ENCODE results near the gene MED29.
A peak's percentile ranks its signal among the peaks of the same experiment; 100 is the strongest.

Gene MED29

DNA sequence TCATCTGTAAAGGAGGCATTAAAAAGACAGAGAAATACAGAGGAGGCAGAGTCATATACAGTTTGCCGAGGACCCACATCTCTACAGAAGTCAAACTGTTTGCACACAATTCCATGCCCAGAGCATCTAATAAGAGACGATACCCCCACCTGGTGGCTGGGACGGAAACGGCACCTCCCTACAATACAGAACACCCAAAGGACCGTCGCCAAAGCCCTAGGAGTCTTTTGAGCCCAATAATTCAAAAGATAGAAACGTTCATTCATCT lies 20.6 kb downstream of the MED29 start:
- peak; percentile 91 for DNase-seq
- ATAC-seq, result peak; percentile 51

DNA sequence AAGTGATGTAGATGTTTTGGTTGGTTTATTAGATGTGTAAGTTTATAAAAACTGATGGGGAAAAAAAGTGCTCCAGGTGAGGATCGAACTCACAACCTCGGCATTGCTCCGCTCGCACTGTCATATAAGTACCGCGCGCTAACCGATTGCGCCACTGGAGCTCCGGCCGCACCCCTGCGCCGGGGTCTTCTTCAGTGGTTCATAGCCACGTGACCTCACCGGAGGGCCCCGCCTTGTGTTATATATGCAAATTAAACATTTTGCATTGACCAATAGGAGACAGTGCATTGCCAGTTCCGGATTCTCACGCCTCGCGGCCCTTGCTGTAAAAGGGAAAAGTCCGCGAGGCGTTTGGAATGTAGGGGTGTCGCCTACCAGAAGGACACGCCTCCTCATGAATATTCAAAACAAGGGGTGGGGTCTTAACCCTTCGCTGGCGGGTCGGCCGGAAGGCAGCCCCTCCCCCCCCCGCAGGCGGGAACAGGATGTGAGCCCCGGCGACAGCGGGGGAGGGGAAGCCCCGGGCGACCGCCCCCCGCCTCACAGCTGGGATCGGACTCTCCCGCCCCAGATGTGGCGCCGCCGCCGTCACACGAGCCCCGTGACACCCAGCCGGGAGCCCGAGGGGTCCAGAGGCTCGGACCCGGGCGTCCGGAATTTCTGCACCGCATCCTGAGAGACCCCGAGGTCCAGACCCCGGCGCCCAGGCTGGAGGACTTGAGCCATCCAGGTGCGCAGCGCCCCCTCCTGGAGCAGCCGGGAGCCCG lies 21.1 kb downstream of the MED29 start, which contains the start of gene PLEKHG2:
TSS of gene PLEKHG2 (plus strand) at position 570 of the 767 bp plus-strand sequence. CDS start 1,418 bp downstream, outside the sequence.
- DNase-seq (peak; percentile 99), ATAC-seq (peak; percentile 76)

- no peak for DNase-seq
Observed at GRCh38 chr19:39412867-39413271, 21.7 kb downstream of the MED29 start.

DNA sequence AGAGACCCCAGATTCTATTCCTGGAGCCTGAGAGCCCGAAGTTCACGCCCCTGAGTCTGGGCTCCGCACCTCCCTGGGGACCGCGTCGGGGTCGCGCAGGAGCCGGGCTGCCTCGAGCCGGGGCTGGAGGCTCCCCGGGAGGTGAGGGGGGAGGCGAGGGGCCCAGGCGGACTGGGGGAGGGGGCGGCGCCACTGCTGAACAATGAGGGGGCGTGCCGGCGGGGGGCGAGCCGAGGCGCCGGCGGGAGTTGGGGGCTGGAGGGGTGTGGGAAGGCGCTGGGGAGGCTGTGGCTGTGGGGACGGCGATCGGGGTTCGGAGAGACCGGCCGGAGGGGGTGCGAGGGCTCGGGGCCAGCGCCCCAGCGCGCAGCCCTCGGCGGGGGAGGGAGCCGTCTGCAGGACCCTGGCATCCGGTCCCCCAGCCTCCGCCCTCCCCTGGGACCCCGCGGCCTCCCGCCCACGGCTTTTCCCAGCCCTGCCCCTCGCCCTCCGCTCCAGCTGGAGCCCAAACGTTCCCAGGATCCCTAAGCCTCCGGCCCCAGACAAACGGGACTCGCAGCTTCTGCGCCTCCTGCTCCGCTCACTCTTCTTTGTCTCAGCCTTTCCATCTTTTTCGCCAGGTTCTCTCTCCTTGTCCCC lies 22.2 kb downstream of the MED29 start:
- DNase-seq (no peak), ATAC-seq (no peak)

More at GRCh38 chr19:39412867-39413271, 21.7 kb downstream of the MED29 start:
- ATAC-seq, result no peak

GRCh38 chr19:39413911-39414608 lies 22.9 kb downstream of the MED29 start:
- DNase-seq, result no peak
- no peak for ATAC-seq

GRCh38 chr19:39415111-39416046 lies 24.2 kb downstream of the MED29 start:
- DNase-seq (no peak), ATAC-seq (no peak)

GRCh38 chr19:39416152-39417120 lies 25.3 kb downstream of the MED29 start:
- no peak for DNase-seq
- no peak for ATAC-seq

GRCh38 chr19:39417463-39418181 lies 26.4 kb downstream of the MED29 start:
- no peak for ATAC-seq
- DNase-seq, result no peak

DNA sequence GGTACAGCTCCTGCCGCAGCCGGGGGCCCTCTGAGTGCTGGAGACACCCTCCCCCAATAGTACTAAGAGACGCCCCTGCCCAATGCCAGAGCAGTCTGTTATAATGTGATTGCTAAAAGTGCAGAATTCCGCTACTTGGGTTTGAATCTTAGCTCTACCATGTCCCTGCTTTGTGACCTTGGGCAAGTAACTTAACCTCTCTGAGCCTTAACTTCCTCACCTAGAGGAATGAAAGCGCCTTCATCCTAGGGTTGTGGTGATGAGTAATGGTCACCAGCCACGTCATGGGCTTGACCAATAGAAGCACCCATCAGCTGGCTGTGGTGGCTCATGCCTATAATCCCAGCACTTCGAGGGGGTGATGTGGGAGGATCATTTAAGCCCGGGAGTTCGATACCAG lies 27.8 kb downstream of the MED29 start:
- no peak for ATAC-seq
- no peak for DNase-seq

- DNase-seq, result no peak
Observed at GRCh38 chr19:39420769-39421168, 29.6 kb downstream of the MED29 start.

GRCh38 chr19:39422020-39422419 lies 30.8 kb downstream of the MED29 start:
- ATAC-seq, result no peak

More at GRCh38 chr19:39420769-39421168, 29.6 kb downstream of the MED29 start:
- no peak for ATAC-seq

GRCh38 chr19:39423258-39424086 lies 32.3 kb downstream of the MED29 start:
- ATAC-seq (no peak), DNase-seq (no peak)

More at GRCh38 chr19:39422020-39422419, 30.8 kb downstream of the MED29 start:
- no peak for DNase-seq

DNA sequence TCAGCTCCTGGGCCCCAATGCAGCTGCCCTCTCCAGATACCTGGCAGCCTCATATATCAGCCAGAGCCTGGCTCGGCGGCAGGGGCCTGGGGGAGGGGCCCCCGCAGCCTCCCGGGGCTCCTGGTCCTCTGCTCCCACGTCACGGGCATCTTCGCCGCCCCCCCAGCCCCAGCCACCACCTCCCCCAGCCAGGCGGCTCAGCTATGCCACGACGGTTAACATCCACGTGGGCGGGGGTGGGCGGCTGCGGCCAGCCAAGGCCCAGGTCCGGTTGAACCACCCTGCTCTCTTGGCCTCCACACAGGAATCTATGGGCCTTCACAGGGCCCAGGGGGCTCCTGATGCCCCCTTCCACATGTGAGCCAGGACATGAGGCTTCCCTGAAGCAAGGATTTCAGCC lies 33.8 kb downstream of the MED29 start:
- ATAC-seq, result no peak

DNA sequence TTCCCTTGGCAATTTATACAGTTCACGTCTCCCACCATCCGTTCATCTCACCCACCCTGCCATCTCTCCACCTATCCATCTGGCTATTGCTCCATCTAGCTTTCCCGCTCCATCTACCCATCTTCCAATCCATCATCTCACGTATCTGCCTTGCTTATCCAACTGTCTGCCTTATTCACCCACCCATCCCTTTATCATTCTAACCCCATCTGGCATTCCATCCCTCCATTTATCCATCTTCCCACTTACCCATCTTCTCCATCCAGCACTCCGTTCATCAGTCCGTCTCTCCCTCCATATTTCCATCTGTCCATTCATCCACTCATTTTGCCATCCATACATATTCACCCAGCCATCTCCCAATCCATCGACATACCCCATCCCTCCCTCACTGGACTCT lies 34.6 kb downstream of the MED29 start:
- DNase-seq (no peak), ATAC-seq (no peak)

More for the DNA sequence above, 33.8 kb downstream of the MED29 start:
- DNase-seq, result no peak

- ATAC-seq (no peak), DNase-seq (no peak)
Observed at GRCh38 chr19:39426170-39426569, 35.0 kb downstream of the MED29 start.

GRCh38 chr19:39427707-39428106 lies 36.5 kb downstream of the MED29 start:
- no peak for ATAC-seq

DNA sequence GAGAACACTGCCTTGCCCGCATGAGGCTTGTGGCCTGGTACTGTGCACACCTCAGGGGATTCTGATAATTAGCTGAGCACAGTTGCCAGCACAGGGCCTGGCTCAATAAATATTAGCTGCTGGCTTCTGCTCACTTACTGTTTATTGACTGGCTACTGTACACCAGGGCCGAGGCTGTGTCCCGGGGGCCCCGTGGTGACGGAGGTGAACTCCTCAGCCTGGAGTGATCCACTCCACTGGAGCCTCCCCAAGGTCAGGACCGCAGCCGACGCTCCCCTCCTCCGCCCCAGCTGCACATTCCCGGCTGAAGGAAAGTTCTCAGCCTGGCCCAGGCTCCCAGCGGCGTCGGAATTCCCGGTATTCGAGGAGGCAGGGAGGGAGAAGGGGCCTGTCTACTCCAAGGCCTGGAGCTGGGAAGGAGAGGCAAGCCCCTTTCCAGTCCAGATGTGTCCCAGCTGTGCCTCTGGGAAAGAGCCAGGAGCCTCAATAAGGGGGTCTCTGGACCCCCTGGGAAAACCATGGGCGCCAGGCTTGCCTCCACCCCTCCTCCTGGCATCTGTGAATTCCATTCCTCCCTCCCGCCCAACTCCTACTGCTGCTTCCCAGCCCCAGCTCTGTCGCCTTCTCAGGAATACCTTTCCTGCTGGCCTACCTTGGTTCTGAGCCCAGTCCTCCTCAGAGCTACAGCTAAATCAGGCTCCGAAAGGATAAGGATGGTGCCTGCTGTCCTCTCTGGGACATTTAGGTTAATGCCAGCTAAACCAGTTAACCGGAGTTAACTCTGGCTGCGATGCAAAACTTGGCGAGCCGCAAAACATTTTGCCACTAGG lies 37.3 kb downstream of the MED29 start:
- ATAC-seq, result no peak
- no peak for DNase-seq

More at GRCh38 chr19:39427707-39428106, 36.5 kb downstream of the MED29 start:
- DNase-seq, result no peak

Measured in stimulated activated naive CD8-positive, alpha-beta T cell treated with anti-CD3 and anti-CD28 coated beads, Interleukin-15, Interleukin-2, amounts not matched to agents 100 U/mL and 50 U/mL, for 24 hours (primary cell).